HepG2 (cell line): ENCODE data around the gene OR12D3. TPM values are rescaled to one million over a fixed set of nuclear protein-coding genes. Genes with fewer than 3 reads are reported as not detected.
A peak's percentile ranks its signal among the peaks of the same experiment; 100 is the strongest.
"Not testable (repeated sequence)": the region's sequence is repeated elsewhere in the genome, so short reads cannot be mapped to it uniquely, and the experiment has no call there.

Experiments used
- ATAC-seq: fragments of 200-7000 bp; cut with Tn5 transposase; 3 replicates; pipeline ENCODE4 v1.9.1; 2020; ENCODE audit warnings: mild to moderate bottlenecking, moderate library complexity
- BruUV-seq: library from RNA; stranded (reverse); fragments of 400-500 nt; replicated peaks from 2 replicates; lab custom pipeline; 2021; lab: Mats Ljungman, UMichigan
- CTCF ChIA-PET: fragments of 300-600 bp; formaldehyde crosslinking; extraction: SDS; loops from one replicate; lab custom pipeline; 2021; ENCODE audit warnings: low total read pairs, inconsistent platforms, low intra/inter-chr PET ratio; lab: Yijun Ruan, JAX
- POLR2A ChIA-PET: fragments of 350-600 bp; sonication (Branson Sonifier 250); formaldehyde crosslinking; loops from one replicate; lab custom pipeline; 2020; ENCODE audit warnings: antibody characterized with exemption, inconsistent platforms; lab: Yijun Ruan, JAX
- DNase-seq: peaks from one replicate; pipeline ENCODE4 v3.0.0-alpha.2; 2015; ENCODE audit warnings: low spot score
- FAIRE-seq: peaks from 3 replicates; lab custom pipeline; 2011; peaks lifted over from hg19 to GRCh38; lab: Jason Lieb, UNC
- H2AFZ ChIP-seq: one replicate; pipeline ENCODE4 v1.6.1; 2011; ENCODE audit warnings: low read length, inconsistent platforms
- H3K27ac ChIP-seq: fragments of 300-600 bp; 3 replicates; pipeline ENCODE4 v1.8.0; 2011; ENCODE audit warnings: mixed run types, mild to moderate bottlenecking, mixed read lengths, low read length, inconsistent platforms; ENCODE audit not compliant: insufficient read depth; ENCODE audit errors: extremely low read length
- H3K27me3 ChIP-seq, 2 experiments: fragments of 200-600 bp in 1 of 2; 2 replicates in 1 of 2; 3 replicates in 1 of 2; pipeline versions ENCODE4 v1.6.0 to v1.8.0; 2011; ENCODE audit warnings: low read length in 2 of 2, mild to moderate bottlenecking in 2 of 2, moderate library complexity in 2 of 2, inconsistent platforms in 1 of 2; ENCODE audit not compliant: insufficient read depth in 2 of 2, control insufficient read depth in 1 of 2
- H3K36me3 ChIP-seq, 2 experiments: fragments of 200-600 bp in 1 of 2; replicated peaks in 1 of 2; 2 replicates in 1 of 2; 3 replicates in 1 of 2; pipeline versions ENCODE4 v1.5.1 to v1.8.0; 2011; ENCODE audit warnings: low read length in 2 of 2, inconsistent platforms in 1 of 2; ENCODE audit not compliant: insufficient read depth in 2 of 2, control insufficient read depth in 1 of 2
- H3K4me1 ChIP-seq: 2 replicates; pipeline ENCODE4 v1.5.1; 2012; ENCODE audit warnings: low read length, inconsistent platforms; ENCODE audit not compliant: insufficient read depth
- H3K4me2 ChIP-seq: 2 replicates; pipeline ENCODE4 v1.6.0; 2011; ENCODE audit warnings: low read depth, low read length, inconsistent platforms
- H3K4me3 ChIP-seq, 3 experiments: fragments of 200-600 bp in 1 of 3; sonication (generic), shearing (Covaris generic) in 1 of 3; replicated peaks in 1 of 3; 2 replicates each; pipeline ENCODE4 v1.5.1; 2011 to 2016; ENCODE audit warnings: low read length in 3 of 3, inconsistent platforms in 2 of 3, low read depth in 2 of 3, mild to moderate bottlenecking in 2 of 3, control low read depth in 1 of 3, mixed read lengths in 1 of 3; ENCODE audit not compliant: insufficient read depth in 1 of 3
- H3K79me2 ChIP-seq: one replicate; pipeline ENCODE4 v1.6.1; 2011; ENCODE audit warnings: low read length, inconsistent platforms; ENCODE audit not compliant: insufficient read depth
- H3K9ac ChIP-seq: 2 replicates; pipeline ENCODE4 v1.6.0; 2011; ENCODE audit warnings: mild to moderate bottlenecking, low read depth, low read length, inconsistent platforms; ENCODE audit not compliant: insufficient read depth
- H3K9me3 ChIP-seq: 2 replicates; pipeline ENCODE4 v1.5.1; 2012; ENCODE audit warnings: mild to moderate bottlenecking, low read length
- H4K20me1 ChIP-seq: 2 replicates; pipeline ENCODE4 v1.6.0; 2011; ENCODE audit warnings: inconsistent platforms, mild to moderate bottlenecking, low read length, moderate library complexity; ENCODE audit not compliant: insufficient read depth
- KMT2B ChIP-seq: IDR thresholded peaks from 2 replicates; pipeline ENCODE4 v1.6.1; 2016; ENCODE audit warnings: missing genetic modification reagents, missing compliant biosample characterization
- MAFF ChIP-seq: IDR thresholded peaks from 2 replicates; pipeline ENCODE4 v1.6.1; 2011; ENCODE audit warnings: low read depth, low read length, improper control_type of control experiment
- MAFK ChIP-seq, 2 experiments: IDR thresholded peaks in 1 of 2; conservative IDR thresholded peaks in 1 of 2; 2 replicates each; pipeline ENCODE4 v1.6.1; 2011; ENCODE audit warnings: improper control_type of control experiment in 2 of 2, low read length in 2 of 2
- RELA ChIP-seq: sonication (generic); formaldehyde crosslinking; IDR thresholded peaks from 2 replicates; pipeline ENCODE4 v1.4.0; 2020; ENCODE audit warnings: missing genetic modification reagents
- SMARCE1 ChIP-seq: fragments of 450-650 bp; IDR thresholded peaks from 2 replicates; pipeline ENCODE4 v1.6.1; 2017; ENCODE audit warnings: borderline replicate concordance
- SRY ChIP-seq: sonication (generic); formaldehyde crosslinking; IDR thresholded peaks from 2 replicates; pipeline ENCODE4 v1.8.0; 2022; ENCODE audit warnings: mild to moderate bottlenecking, missing genetic modification reagents
- STAG1 ChIP-seq: sonication (generic); formaldehyde crosslinking; IDR thresholded peaks from 2 replicates; pipeline ENCODE4 v1.4.0; 2020; ENCODE audit warnings: missing genetic modification reagents
- ZNF644 ChIP-seq: IDR thresholded peaks from 2 replicates; pipeline ENCODE4 v1.6.1; 2016; ENCODE audit warnings: low read depth
- WGBS: methylation state at CpG from one replicate; pipeline ENCODE4 v1.1.6; 2017; ENCODE audit warnings: low lambda C conversion rate; 5-methylcytosine and 5-hydroxymethylcytosine counted together
- in situ Hi-C: cut with HindIII; loops from 2 replicates; pipeline ENCODE4 v1.10.0; 2017; ENCODE audit warnings: low pct_unique_long_range_greater_than_20kb; ENCODE audit not compliant: extremely low pct_ligation_motif_present
- intact Hi-C: fragments of 100-400 bp; cut with micrococcal nuclease; formaldehyde crosslinking; loops from one replicate; pipeline ENCODE4 v1.10.0; 2022; ENCODE audit not compliant: unreplicated experiment
- polyA plus RNA-seq, 8 experiments: library from polyadenylated mRNA; depleted of rRNA in 3 of 8; stranded (reverse) in 7 of 8; unstranded in 1 of 8; fragments of >200 nt; fragmentation: Illumina TruSeq in 4 of 8; extraction: Trizol in 4 of 8; gene quantifications; 2 replicates each; pipeline versions ENCODE4 v1.2.1 to v1.2.3, GENCODE V29; 2011 to 2016; ENCODE audit warnings: low read depth in 4 of 8, missing spikeins in 1 of 8, mixed read lengths in 1 of 8; ENCODE audit not compliant: insufficient read depth in 1 of 8
- total RNA-seq, 5 experiments: library from RNA; depleted of rRNA; stranded (reverse); fragments of >200 nt; fragmentation: Illumina TruSeq; extraction: Trizol; gene quantifications; 2 replicates each; pipeline ENCODE4 v1.2.3, GENCODE V29; 2016; ENCODE audit warnings: low read depth in 1 of 5

Gene OR12D3
- total and polyA plus RNA-seq, 2 of the 13 experiments (the other 11 are each of a cell fraction or from before 2014, with no cell fraction given) = not detected

GRCh38 chr6:29355603-29356002, 19.5 kb downstream of the OR12D3 start:
- Histone ChIP-seq H3K27ac (no peak overlapping the region), H2AFZ (no peak overlapping the region), H3K27me3 (no peaks in the 10 kb centered on the region), H3K36me3 (no peaks in the 10 kb centered on the region), H3K4me3 (no peak overlapping the region), H3K4me1 (no peaks in the 10 kb centered on the region), H3K9me3 (no peaks in the 10 kb centered on the region), H4K20me1 (no peaks in the 10 kb centered on the region), H3K9ac (no peak overlapping the region), H3K4me2 (no peak overlapping the region), H3K79me2 (no peaks in the 10 kb centered on the region)
- no peak for ATAC-seq
- intact Hi-C loops = no loop called here
- no peak for FAIRE-seq
- no TSS peak for BruUV-seq
- CTCF ChIA-PET = no interaction called here
- WGBS = 0% methylated on average over 1 of the region's 1 CpG
- in situ Hi-C loops = no loop called here
- POLR2A ChIA-PET = no interaction called here
- DNase-seq = no peak
- TF ChIP-seq ZNF644 (CRISPR knock-in tag) = no peak
- peak; percentile 36; the same call in 1 of the 2 replicates for TF ChIP-seq STAG1 (CRISPR knock-in tag)

- Histone ChIP-seq H3K79me2 (no peaks in the 10 kb centered on the region), H4K20me1 (no peaks in the 10 kb centered on the region), H3K36me3 (no peaks in the 10 kb centered on the region), H3K4me3 (no peak overlapping the region), H3K4me1 (no peaks in the 10 kb centered on the region), H3K27ac (no peak overlapping the region), H3K4me2 (no peak overlapping the region), H2AFZ (no peak overlapping the region), H3K9me3 (no peaks in the 10 kb centered on the region), H3K9ac (no peak overlapping the region), H3K27me3 (no peaks in the 10 kb centered on the region)
- TF ChIP-seq MAFK (conservative IDR thresholded peaks at IDR 0.05 in 1 of 2, IDR thresholded peaks at IDR 0.05 in 1 of 2; ENCODE audit: low read length in 2 of 2) (peak; percentile 59 to 73; a peak in 3 of 4 replicates), MAFF (peak; percentile 68), SRY (no peak), KMT2B (CRISPR knock-in tag) (no peak), RELA (CRISPR knock-in tag) (no peak), SMARCE1 (no peak)
- CTCF ChIA-PET = no interaction called here
- no peak for DNase-seq
- in situ Hi-C loops = no loop called here
- FAIRE-seq = no peak
- BruUV-seq = no TSS peak
- no peak for ATAC-seq
- POLR2A ChIA-PET = no interaction called here
- intact Hi-C loops = no loop called here
Measured at GRCh38 chr6:29354980-29355379, 20.1 kb downstream of the OR12D3 start.

GRCh38 chr6:29349348-29349747, 25.7 kb downstream of the OR12D3 start:
- H3K4me3 ChIP-seq, ATAC-seq, H3K27ac ChIP-seq, intact Hi-C loops, in situ Hi-C loops, CTCF ChIA-PET, BruUV-seq, H3K9me3 ChIP-seq, H3K79me2 ChIP-seq, H3K36me3 ChIP-seq, POLR2A ChIA-PET, H4K20me1 ChIP-seq, FAIRE-seq, H2AFZ ChIP-seq, H3K4me1 ChIP-seq, H3K4me2 ChIP-seq, DNase-seq, H3K9ac ChIP-seq, H3K27me3 ChIP-seq: not testable (repeated sequence)
- 54% methylated on average over 3 of the region's 3 CpGs for WGBS
